ENCODE data around the gene DDB1.

DDB1 gene

DNA sequence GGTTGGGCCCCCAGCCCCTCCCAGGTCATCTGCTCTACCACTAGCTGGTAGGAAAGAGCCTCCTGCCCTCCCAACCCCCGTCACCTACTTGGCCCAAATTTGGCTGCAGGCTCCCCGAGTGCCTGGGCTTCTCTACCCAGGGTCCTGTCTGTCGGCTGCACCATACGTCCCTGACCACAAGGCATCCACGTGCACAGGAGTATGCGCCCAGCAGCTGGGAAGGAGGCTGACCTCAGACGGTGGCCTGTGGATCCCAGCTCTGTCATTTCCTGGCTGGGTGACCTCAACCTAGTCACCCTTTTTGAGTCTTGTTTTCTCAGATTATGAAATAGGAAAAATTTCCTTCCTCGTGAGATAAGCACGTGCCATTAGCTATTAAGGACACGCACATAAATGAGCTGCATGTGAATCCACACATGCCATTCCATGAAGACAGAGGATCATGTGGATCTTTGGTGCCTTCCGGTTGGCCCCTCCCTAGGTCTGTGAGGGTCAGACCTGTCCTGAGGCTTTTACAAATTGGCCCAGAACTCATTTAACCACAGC is 15.1 kb upstream of the DDB1 start:
- ChIA-PET POLR2A (interaction anchor here (1.6 to 5.3 kb wide), 3 partner anchors 12 to 14 kb away, joined by 6 to 50 read pairs (median 9); partner anchors contain the start of genes CYB561A3 and TMEM138), CTCF (interaction anchor here (0.7 kb wide), 1 partner anchor 73 kb away, joined by 3 read pairs; no protein-coding TSS in a partner anchor)
- DNase-seq (ENCODE audit: extremely low spot score) = no peak
- TF ChIP-seq BHLHE40 (IDR thresholded peaks at IDR 0.05; ENCODE audit: borderline replicate concordance) (no peak), TARDBP (IDR thresholded peaks at IDR 0.05) (no peak), LEF1 (IDR thresholded peaks at IDR 0.05; ENCODE audit: borderline replicate concordance) (no peak), ELF4 (IDR thresholded peaks at IDR 0.05) (no peak), HDGF (IDR thresholded peaks at IDR 0.05; ENCODE audit: borderline replicate concordance) (no peak), L3MBTL2 (conservative IDR thresholded peaks at IDR 0.05) (no peak), CTBP1 (IDR thresholded peaks at IDR 0.05; ENCODE audit: borderline replicate concordance) (no peak), ZNF384 (IDR thresholded peaks at IDR 0.05) (no peak), NFRKB (IDR thresholded peaks at IDR 0.05) (no peak), FOXA1 (IDR thresholded peaks at IDR 0.05) (no peak), SP1 (IDR thresholded peaks at IDR 0.05) (no peak), FOXK2 (IDR thresholded peaks at IDR 0.05) (no peak), ARNT (IDR thresholded peaks at IDR 0.05) (no peak), FOXM1 (IDR thresholded peaks at IDR 0.05; ENCODE audit: borderline replicate concordance) (no peak), SUZ12 (IDR thresholded peaks at IDR 0.05) (no peak)
- TF ChIP-seq, protein P1, sequence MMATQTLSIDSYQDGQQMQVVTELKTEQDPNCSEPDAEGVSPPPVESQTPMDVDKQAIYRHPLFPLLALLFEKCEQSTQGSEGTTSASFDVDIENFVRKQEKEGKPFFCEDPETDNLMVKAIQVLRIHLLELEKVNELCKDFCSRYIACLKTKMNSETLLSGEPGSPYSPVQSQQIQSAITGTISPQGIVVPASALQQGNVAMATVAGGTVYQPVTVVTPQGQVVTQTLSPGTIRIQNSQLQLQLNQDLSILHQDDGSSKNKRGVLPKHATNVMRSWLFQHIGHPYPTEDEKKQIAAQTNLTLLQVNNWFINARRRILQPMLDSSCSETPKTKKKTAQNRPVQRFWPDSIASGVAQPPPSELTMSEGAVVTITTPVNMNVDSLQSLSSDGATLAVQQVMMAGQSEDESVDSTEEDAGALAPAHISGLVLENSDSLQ (IDR thresholded peaks at IDR 0.05) = no peak

DNA sequence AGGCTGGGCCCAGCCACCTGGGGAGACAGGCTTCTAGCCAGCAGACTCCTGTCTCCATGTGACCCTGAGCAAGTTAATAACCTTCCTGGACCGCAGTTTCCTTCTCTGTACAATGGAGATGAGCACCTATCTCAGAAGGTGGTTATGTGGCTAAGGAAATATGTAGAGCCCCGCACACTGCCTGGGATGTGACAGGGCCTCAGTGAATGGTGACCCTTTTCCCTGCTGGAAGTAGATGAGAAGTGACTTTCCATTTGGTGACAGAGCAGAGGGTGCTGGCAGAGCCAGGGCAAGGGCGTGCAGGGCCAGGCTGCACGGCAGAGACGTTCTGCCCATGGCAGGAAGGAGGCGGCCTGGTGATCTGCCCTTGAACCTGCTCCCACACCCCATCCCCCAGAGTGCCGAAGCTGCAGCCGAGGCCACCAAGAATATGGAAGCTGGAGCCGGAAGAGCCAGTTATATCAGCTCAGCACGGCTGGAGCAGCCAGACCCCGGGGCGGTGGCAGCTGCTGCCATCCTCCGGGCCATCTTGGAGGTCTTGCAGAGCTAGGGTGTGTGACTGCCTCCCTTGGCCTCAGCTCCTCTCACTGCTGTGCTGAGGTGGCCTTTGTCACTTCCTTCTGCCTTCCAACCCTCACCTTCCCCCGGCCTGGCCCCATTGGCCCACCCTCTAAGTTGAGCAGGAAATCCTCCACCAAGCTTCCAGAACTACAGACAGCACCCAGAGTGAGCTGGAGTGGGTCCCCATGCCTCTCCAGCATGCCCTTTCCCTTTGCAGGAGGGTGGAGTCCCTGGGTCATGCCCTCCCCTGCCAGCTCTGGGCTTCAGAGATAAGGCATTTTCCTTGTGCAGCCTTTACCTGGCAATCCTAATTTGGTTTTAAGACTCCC is 13.3 kb upstream of the DDB1 start:
- CTCF ChIA-PET = interaction anchor here (1.0 kb wide), 1 partner anchor 10 kb away, joined by 7 read pairs; no protein-coding TSS in a partner anchor
- TF ChIP-seq, protein P1 (IDR thresholded peaks at IDR 0.05) = no peak
- DNase-seq (ENCODE audit: extremely low spot score) = no peak
- POLR2A ChIA-PET = interaction anchor here (1.1 to 1.8 kb wide), 4 partner anchors 10 to 15 kb away, joined by 3 to 6 read pairs (median 4); partner anchors contain the start of genes CYB561A3 and TMEM138

GRCh38 chr11:61345170-61345610 is 12.3 kb upstream of the DDB1 start:
- TF ChIP-seq FOXM1 (IDR thresholded peaks at IDR 0.05; ENCODE audit: borderline replicate concordance) = no peak
- TF ChIP-seq CTBP1 (IDR thresholded peaks at IDR 0.05; ENCODE audit: borderline replicate concordance) = no peak
- TF ChIP-seq L3MBTL2 (conservative IDR thresholded peaks at IDR 0.05) = no peak
- no peak for TF ChIP-seq LEF1 (IDR thresholded peaks at IDR 0.05; ENCODE audit: borderline replicate concordance)
- TF ChIP-seq TARDBP (IDR thresholded peaks at IDR 0.05) = no peak
- TF ChIP-seq, protein P1 (IDR thresholded peaks at IDR 0.05) = no peak
- TF ChIP-seq ELF4 (IDR thresholded peaks at IDR 0.05) = no peak
- TF ChIP-seq HDGF (IDR thresholded peaks at IDR 0.05; ENCODE audit: borderline replicate concordance) = no peak
- TF ChIP-seq FOXA1 (IDR thresholded peaks at IDR 0.05) = no peak
- TF ChIP-seq NFRKB (IDR thresholded peaks at IDR 0.05) = no peak
- TF ChIP-seq BHLHE40 (IDR thresholded peaks at IDR 0.05; ENCODE audit: borderline replicate concordance) = no peak
- TF ChIP-seq SP1 (IDR thresholded peaks at IDR 0.05) = no peak
- TF ChIP-seq FOXK2 (IDR thresholded peaks at IDR 0.05) = no peak
- ChIA-PET CTCF (interaction anchor here (0.8 kb wide), 1 partner anchor 9 kb away, joined by 7 read pairs; no protein-coding TSS in a partner anchor), POLR2A (interaction anchor here (1.7 to 1.8 kb wide), 2 partner anchors 9 to 11 kb away, joined by 4 to 6 read pairs; no protein-coding TSS in a partner anchor)
- DNase-seq (ENCODE audit: extremely low spot score) = no peak

GRCh38 chr11:61343792-61344745 is 11.2 kb upstream of the DDB1 start:
- TF ChIP-seq, protein P1 (IDR thresholded peaks at IDR 0.05) = no peak
- no peak for TF ChIP-seq FOXK2 (IDR thresholded peaks at IDR 0.05)
- CTCF ChIA-PET = interaction anchor here (0.8 kb wide), 1 partner anchor 8 kb away, joined by 7 read pairs; no protein-coding TSS in a partner anchor
- no peak for DNase-seq (ENCODE audit: extremely low spot score)
- POLR2A ChIA-PET = interaction anchor here (1.7 kb wide), 1 partner anchor 8 kb away, joined by 4 read pairs; no protein-coding TSS in a partner anchor
